Measurements from ENCODE around the gene AVPR2. TPM values are rescaled to one million over a fixed set of nuclear protein-coding genes. Genes with fewer than 3 reads are reported as not detected.

The AVPR2 gene
- total and polyA plus RNA-seq, 4 donors = 0.05 TPM; not detected in 3

- Histone ChIP-seq H3K27ac (ENCODE audit: low read depth in 1 of 2, low read length in 2 of 2) (no peak overlapping the region), H3K9me3 (ENCODE audit: control insufficient read depth in 4 of 4, low read length in 3 of 4) (no peaks in the 10 kb centered on the region), H3K4me1 (ENCODE audit: control insufficient read depth in 4 of 4, insufficient read depth in 4 of 4, low read length in 3 of 4) (peaks cover 0 to 2% (median 0%) of the 10 kb centered on the region in 4 donors), H3K36me3 (ENCODE audit: control insufficient read depth in 4 of 4, insufficient read depth in 3 of 4, low read depth in 1 of 4, low read length in 3 of 4) (no peaks in the 10 kb centered on the region), H3K27me3 (ENCODE audit: control insufficient read depth in 4 of 4, insufficient read depth in 4 of 4, low read length in 3 of 4) (peaks cover 0 to 3% (median 0%) of the 10 kb centered on the region in 4 donors), H3K4me3 (ENCODE audit: low read depth in 1 of 3, low read length in 3 of 3) (no peak overlapping the region), H3K9ac (ENCODE audit: low read depth in 1 of 2, low read length in 2 of 2) (no peak overlapping the region)
- TF ChIP-seq TAF1 (conservative IDR thresholded peaks at IDR 0.05) = no peak
- no peak for TF ChIP-seq RXRA (IDR thresholded peaks at IDR 0.05)
- TF ChIP-seq HNF4G (IDR thresholded peaks at IDR 0.05) = no peak
- no peak for TF ChIP-seq NR2F2 (IDR thresholded peaks at IDR 0.05)
- TF ChIP-seq JUND (IDR thresholded peaks at IDR 0.05) = no peak
- 39% methylated on average over 7 of the region's 7 CpGs for WGBS
- no peak for DNase-seq (ENCODE audit: low spot score)
These were observed 21.9 kb upstream of the AVPR2 start for GRCh38 chrX:153882557-153882956.

GRCh38 chrX:153883163-153883843, 21.2 kb upstream of the AVPR2 start:
- Histone ChIP-seq H3K9ac (ENCODE audit: low read depth in 1 of 2, low read length in 2 of 2) (no peak overlapping the region), H3K4me1 (ENCODE audit: control insufficient read depth in 4 of 4, insufficient read depth in 4 of 4, low read length in 3 of 4) (peaks cover 0 to 2% (median 0%) of the 10 kb centered on the region in 4 donors), H3K9me3 (ENCODE audit: control insufficient read depth in 4 of 4, low read length in 3 of 4) (no peaks in the 10 kb centered on the region), H3K27ac (ENCODE audit: low read depth in 1 of 2, low read length in 2 of 2) (no peak overlapping the region), H3K27me3 (ENCODE audit: control insufficient read depth in 4 of 4, insufficient read depth in 4 of 4, low read length in 3 of 4) (peaks cover 0 to 5% (median 0%) of the 10 kb centered on the region in 4 donors), H3K4me3 (ENCODE audit: low read depth in 1 of 3, low read length in 3 of 3) (no peak overlapping the region), H3K36me3 (ENCODE audit: control insufficient read depth in 4 of 4, insufficient read depth in 3 of 4, low read depth in 1 of 4, low read length in 3 of 4) (no peaks in the 10 kb centered on the region)
- DNase-seq (ENCODE audit: low spot score) = no peak
- WGBS = 49% methylated on average over 13 of the region's 13 CpGs
- no peak for TF ChIP-seq TAF1 (conservative IDR thresholded peaks at IDR 0.05)
- no peak for TF ChIP-seq RAD21 (IDR thresholded peaks at IDR 0.05)
- no peak for TF ChIP-seq SP1 (IDR thresholded peaks at IDR 0.05)
- no peak for TF ChIP-seq YY1 (IDR thresholded peaks at IDR 0.05)
- no peak for TF ChIP-seq FOXA2 (IDR thresholded peaks at IDR 0.05)
- no peak for TF ChIP-seq EGR1 (IDR thresholded peaks at IDR 0.05; ENCODE audit: low read depth in 2 of 2)
- TF ChIP-seq, protein P1, sequence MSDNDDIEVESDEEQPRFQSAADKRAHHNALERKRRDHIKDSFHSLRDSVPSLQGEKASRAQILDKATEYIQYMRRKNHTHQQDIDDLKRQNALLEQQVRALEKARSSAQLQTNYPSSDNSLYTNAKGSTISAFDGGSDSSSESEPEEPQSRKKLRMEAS (IDR thresholded peaks at IDR 0.05) = no peak
- no peak for TF ChIP-seq HNF4G (IDR thresholded peaks at IDR 0.05)
- no peak for TF ChIP-seq FOXA1 (IDR thresholded peaks at IDR 0.05)
- TF ChIP-seq, protein P2, sequence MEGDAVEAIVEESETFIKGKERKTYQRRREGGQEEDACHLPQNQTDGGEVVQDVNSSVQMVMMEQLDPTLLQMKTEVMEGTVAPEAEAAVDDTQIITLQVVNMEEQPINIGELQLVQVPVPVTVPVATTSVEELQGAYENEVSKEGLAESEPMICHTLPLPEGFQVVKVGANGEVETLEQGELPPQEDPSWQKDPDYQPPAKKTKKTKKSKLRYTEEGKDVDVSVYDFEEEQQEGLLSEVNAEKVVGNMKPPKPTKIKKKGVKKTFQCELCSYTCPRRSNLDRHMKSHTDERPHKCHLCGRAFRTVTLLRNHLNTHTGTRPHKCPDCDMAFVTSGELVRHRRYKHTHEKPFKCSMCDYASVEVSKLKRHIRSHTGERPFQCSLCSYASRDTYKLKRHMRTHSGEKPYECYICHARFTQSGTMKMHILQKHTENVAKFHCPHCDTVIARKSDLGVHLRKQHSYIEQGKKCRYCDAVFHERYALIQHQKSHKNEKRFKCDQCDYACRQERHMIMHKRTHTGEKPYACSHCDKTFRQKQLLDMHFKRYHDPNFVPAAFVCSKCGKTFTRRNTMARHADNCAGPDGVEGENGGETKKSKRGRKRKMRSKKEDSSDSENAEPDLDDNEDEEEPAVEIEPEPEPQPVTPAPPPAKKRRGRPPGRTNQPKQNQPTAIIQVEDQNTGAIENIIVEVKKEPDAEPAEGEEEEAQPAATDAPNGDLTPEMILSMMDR (IDR thresholded peaks at IDR 0.05; ENCODE audit: low read depth, low read length, missing input control) = no peak
- TF ChIP-seq JUND (IDR thresholded peaks at IDR 0.05) = no peak

GRCh38 chrX:153884136-153884535, 20.3 kb upstream of the AVPR2 start:
- Histone ChIP-seq H3K4me3 (ENCODE audit: low read depth in 1 of 3, low read length in 3 of 3) (no peak overlapping the region), H3K27ac (ENCODE audit: low read depth in 1 of 2, low read length in 2 of 2) (no peak overlapping the region), H3K9me3 (ENCODE audit: control insufficient read depth in 4 of 4, low read length in 3 of 4) (no peaks in the 10 kb centered on the region), H3K36me3 (ENCODE audit: control insufficient read depth in 4 of 4, insufficient read depth in 3 of 4, low read depth in 1 of 4, low read length in 3 of 4) (no peaks in the 10 kb centered on the region), H3K9ac (ENCODE audit: low read depth in 1 of 2, low read length in 2 of 2) (no peak overlapping the region), H3K4me1 (ENCODE audit: control insufficient read depth in 4 of 4, insufficient read depth in 4 of 4, low read length in 3 of 4) (peaks cover 0 to 2% (median 0%) of the 10 kb centered on the region in 4 donors), H3K27me3 (ENCODE audit: control insufficient read depth in 4 of 4, insufficient read depth in 4 of 4, low read length in 3 of 4) (peaks cover 0 to 5% (median 0%) of the 10 kb centered on the region in 4 donors)
- no peak for DNase-seq (ENCODE audit: low spot score)
- WGBS = 45% methylated on average over 13 of the region's 13 CpGs
- TF ChIP-seq RXRA (IDR thresholded peaks at IDR 0.05) (no peak), FOXA2 (IDR thresholded peaks at IDR 0.05) (no peak), TAF1 (conservative IDR thresholded peaks at IDR 0.05) (no peak), YY1 (IDR thresholded peaks at IDR 0.05) (no peak), EGR1 (IDR thresholded peaks at IDR 0.05; ENCODE audit: low read depth in 2 of 2) (no peak), FOXA1 (IDR thresholded peaks at IDR 0.05) (no peak), JUND (IDR thresholded peaks at IDR 0.05) (no peak), NR2F2 (IDR thresholded peaks at IDR 0.05) (no peak), SP1 (IDR thresholded peaks at IDR 0.05) (no peak), HNF4G (IDR thresholded peaks at IDR 0.05) (no peak), REST (IDR thresholded peaks at IDR 0.05) (no peak)
- TF ChIP-seq, protein P2 (IDR thresholded peaks at IDR 0.05; ENCODE audit: low read depth, low read length, missing input control) = no peak
- TF ChIP-seq, protein P1 (IDR thresholded peaks at IDR 0.05) = no peak
- TF ChIP-seq, protein P3, sequence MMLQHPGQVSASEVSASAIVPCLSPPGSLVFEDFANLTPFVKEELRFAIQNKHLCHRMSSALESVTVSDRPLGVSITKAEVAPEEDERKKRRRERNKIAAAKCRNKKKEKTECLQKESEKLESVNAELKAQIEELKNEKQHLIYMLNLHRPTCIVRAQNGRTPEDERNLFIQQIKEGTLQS (IDR thresholded peaks at IDR 0.05) = no peak
